Spleen (tissue), 7 donors: Measurements from ENCODE around the gene ADAM19.

Source experiments
- CTCF ChIP-seq, 11 experiments: fragments of 200-600 bp in 7 of 11; fragments of 450-650 bp in 4 of 11; sonication (generic) in 4 of 11; IDR thresholded peaks in 8 of 11; conservative IDR thresholded peaks in 3 of 11; 1 replicate in 7 of 11; 2 replicates in 4 of 11; pipeline versions ENCODE4 v1.4.0 to v1.8.0; 2016 to 2021; ENCODE audit warnings: antibody characterized with exemption in 11 of 11, inconsistent platforms in 4 of 11, mild to moderate bottlenecking in 1 of 11
- POLR2A ChIP-seq, 3 donors: fragments of 450-650 bp; IDR thresholded peaks; one replicate each; pipeline ENCODE4 v1.5.1; 2017; ENCODE audit warnings: antibody characterized with exemption in 3 of 3, mild to moderate bottlenecking in 1 of 3
- POLR2AphosphoS5 ChIP-seq, 3 donors: sonication (generic); formaldehyde crosslinking; IDR thresholded peaks; one replicate each; pipeline ENCODE4 v1.5.1; 2017; ENCODE audit warnings: antibody characterized with exemption in 3 of 3
- donor health status: DM: no; HTN: no; CAD: no; lungs with moderate emphysema.
- donor health status: DM: no; HTN: no; CAD: no.
- donor health status: DM: no; HTN: no; CAD: no.

- TF ChIP-seq POLR2AphosphoS5 (IDR thresholded peaks at IDR 0.05) (no peak), POLR2A (IDR thresholded peaks at IDR 0.05) (no peak), CTCF (IDR thresholded peaks at IDR 0.05 in 8 of 11, conservative IDR thresholded peaks at IDR 0.05 in 3 of 11) (no peak)
These were observed 64.9 kb downstream of the ADAM19 start for GRCh38 chr5:157510682-157511081.
